Thyroid gland (tissue), 4 donors: ENCODE data around the gene LSM3. TPM values are rescaled to one million over a fixed set of nuclear protein-coding genes. Genes with fewer than 3 reads are reported as not detected.

Source experiments
- DNase-seq, 2 donors: peaks; one replicate each; pipeline ENCODE4 v3.0.0-alpha.2; 2019
- H3K27ac ChIP-seq, 3 donors: fragments of 200-600 bp; sonication (generic); 1 replicate in 2 of 3; 2 replicates in 1 of 3; pipeline ENCODE4 v1.5.1; 2016 to 2019; ENCODE audit warnings: mild to moderate bottlenecking in 1 of 3, moderate library complexity in 1 of 3
- H3K27me3 ChIP-seq: fragments of 200-600 bp; sonication (generic); one replicate; pipeline ENCODE4 v1.5.1; 2019
- H3K36me3 ChIP-seq, 2 donors: fragments of 200-600 bp; sonication (generic); one replicate each; pipeline ENCODE4 v1.5.1; 2016 to 2019
- H3K4me1 ChIP-seq, 2 donors: fragments of 200-600 bp; sonication (generic); one replicate each; pipeline ENCODE4 v1.5.1; 2017 to 2019
- H3K4me3 ChIP-seq, 3 donors: fragments of 200-600 bp; sonication (generic); replicated peaks in 1 of 3; 1 replicate in 2 of 3; 2 replicates in 1 of 3; pipeline ENCODE4 v1.5.1; 2016; ENCODE audit warnings: mild to moderate bottlenecking in 1 of 3
- H3K9me3 ChIP-seq: fragments of 200-600 bp; sonication (generic); one replicate; pipeline ENCODE4 v1.5.1; 2017
- CTCF ChIP-seq, 6 experiments: fragments of 200-600 bp in 3 of 6; fragments of 450-650 bp in 3 of 6; sonication (generic) in 3 of 6; IDR thresholded peaks; one replicate each; pipeline ENCODE4 v1.5.1; 2016 to 2019; ENCODE audit warnings: antibody characterized with exemption in 6 of 6, mild to moderate bottlenecking in 2 of 6, inconsistent platforms in 1 of 6, moderate library complexity in 1 of 6
- POLR2A ChIP-seq, 2 donors: fragments of 450-650 bp; IDR thresholded peaks; one replicate each; pipeline ENCODE4 v1.6.1; 2017; ENCODE audit warnings: antibody characterized with exemption in 2 of 2, mild to moderate bottlenecking in 2 of 2, moderate library complexity in 1 of 2
- WGBS, 2 donors: methylation state at CpG; one replicate each; pipeline ENCODE4 v1.1.5; 2017; 5-methylcytosine and 5-hydroxymethylcytosine counted together
- intact Hi-C: fragments of 100-400 bp; cut with DNase I; formaldehyde crosslinking; loops from one replicate; pipeline ENCODE4 v1.15.1; 2023
- total RNA-seq, 4 donors: library from RNA; depleted of rRNA; stranded (reverse); fragments of >200 nt; gene quantifications; one replicate each; pipeline ENCODE4 v1.2.3, GENCODE V29; 2016

Gene LSM3
- total RNA-seq, 4 donors from 2014 or later: 9.9 to 15.6 (median 15.3) TPM

GRCh38 chr3:14132120-14132519 lies 46.5 kb upstream of the LSM3 start:
- H3K36me3 ChIP-seq: peaks cover 73 to 80% of the 10 kb centered on the region in 2 donors
- H3K9me3 ChIP-seq: no peaks in the 10 kb centered on the region
- peaks cover 0 to 3% of the 10 kb centered on the region in 2 donors for H3K4me1 ChIP-seq
- no peak overlapping the region for H3K27ac ChIP-seq
- TF ChIP-seq POLR2A (IDR thresholded peaks at IDR 0.05) (no peak), CTCF (IDR thresholded peaks at IDR 0.05) (no peak)
- WGBS, 2 donors: 93 to 94% methylated on average over 6 to 8 of the region's 8 CpGs
- DNase-seq: no peak
- no peak overlapping the region for H3K4me3 ChIP-seq
- intact Hi-C loops: no loop called here
- no peaks in the 10 kb centered on the region for H3K27me3 ChIP-seq

GRCh38 chr3:14132689-14133088 lies 45.9 kb upstream of the LSM3 start:
- no peak overlapping the region for H3K27ac ChIP-seq
- no peaks in the 10 kb centered on the region for H3K9me3 ChIP-seq
- intact Hi-C loops: no loop called here
- no peak for DNase-seq
- H3K36me3 ChIP-seq: peaks cover 73 to 85% of the 10 kb centered on the region in 2 donors
- no peaks in the 10 kb centered on the region for H3K4me1 ChIP-seq
- no peak for TF ChIP-seq POLR2A (IDR thresholded peaks at IDR 0.05)
- no peak for TF ChIP-seq CTCF (IDR thresholded peaks at IDR 0.05)
- no peaks in the 10 kb centered on the region for H3K27me3 ChIP-seq
- H3K4me3 ChIP-seq: no peak overlapping the region
- 95 to 96% methylated on average over 6 of the region's 6 CpGs for WGBS, 2 donors

- Histone ChIP-seq H3K27me3 (no peaks in the 10 kb centered on the region), H3K27ac (no peak overlapping the region), H3K9me3 (no peaks in the 10 kb centered on the region), H3K36me3 (peaks cover 73 to 85% of the 10 kb centered on the region in 2 donors), H3K4me1 (no peaks in the 10 kb centered on the region), H3K4me3 (no peak overlapping the region)
- intact Hi-C loops: no loop called here
- DNase-seq: no peak
- TF ChIP-seq POLR2A (IDR thresholded peaks at IDR 0.05): no peak
- no peak for TF ChIP-seq CTCF (IDR thresholded peaks at IDR 0.05)
- WGBS, 2 donors: 95 to 97% methylated on average over 10 of the region's 10 CpGs
Observed at GRCh38 chr3:14133188-14133800, 45.3 kb upstream of the LSM3 start.

DNA sequence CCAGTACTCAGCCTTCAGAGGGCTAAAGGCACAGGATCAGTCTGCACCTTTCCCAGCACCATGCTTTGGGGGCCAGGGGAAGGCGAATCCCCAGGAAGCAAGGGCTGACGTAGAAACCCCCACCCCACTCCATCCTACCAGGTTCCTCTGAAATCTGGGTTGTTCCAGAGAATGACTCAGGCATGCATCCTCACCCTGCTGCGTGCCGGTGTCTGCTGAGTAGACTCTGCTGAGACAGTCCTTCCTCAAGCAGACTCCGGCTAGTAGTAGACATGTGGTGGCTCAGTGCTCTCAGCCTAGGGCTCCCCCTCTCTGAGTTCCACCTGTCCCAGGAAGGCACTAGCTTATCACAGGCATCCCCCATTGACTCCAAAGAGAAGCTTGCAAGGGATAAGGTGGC lies 44.7 kb upstream of the LSM3 start:
- Histone ChIP-seq H3K27me3 (no peaks in the 10 kb centered on the region), H3K4me1 (no peaks in the 10 kb centered on the region), H3K27ac (no peak overlapping the region), H3K36me3 (peaks cover 73 to 81% of the 10 kb centered on the region in 2 donors), H3K9me3 (no peaks in the 10 kb centered on the region), H3K4me3 (no peak overlapping the region)
- intact Hi-C loops: no loop called here
- WGBS, 2 donors: 94 to 98% methylated on average over 5 of the region's 5 CpGs
- TF ChIP-seq POLR2A (IDR thresholded peaks at IDR 0.05) (no peak), CTCF (IDR thresholded peaks at IDR 0.05) (no peak)
- no peak for DNase-seq

- H3K4me3 ChIP-seq: no peak overlapping the region
- H3K27ac ChIP-seq: no peak overlapping the region
- no peaks in the 10 kb centered on the region for H3K27me3 ChIP-seq
- 95 to 98% methylated on average over 5 to 6 of the region's 6 CpGs for WGBS, 2 donors
- TF ChIP-seq POLR2A (IDR thresholded peaks at IDR 0.05) (no peak), CTCF (IDR thresholded peaks at IDR 0.05) (no peak)
- no peaks in the 10 kb centered on the region for H3K9me3 ChIP-seq
- no peak for DNase-seq
- no peaks in the 10 kb centered on the region for H3K4me1 ChIP-seq
- H3K36me3 ChIP-seq: peaks cover 76 to 80% of the 10 kb centered on the region in 2 donors
- intact Hi-C loops: no loop called here
Observed at GRCh38 chr3:14134291-14134690, 44.3 kb upstream of the LSM3 start.
